HG03135 (cell line): ENCODE results near the gene PCDHB5.
"Not testable (repeated sequence)": the region's sequence is repeated elsewhere in the genome, so short reads cannot be mapped to it uniquely, and the experiment has no call there.

Experiments
- ATAC-seq: cut with Tn5 transposase; IDR thresholded peaks from one replicate; pipeline ENCODE4 v1.9.1; 2021; ENCODE audit warnings: mild to moderate bottlenecking, moderate library complexity; ENCODE audit not compliant: unreplicated experiment

PCDHB5 gene

GRCh38 chr5:141135030-141135717 is at the start of gene PCDHB5:
TSS of gene PCDHB5 (plus strand) at chr5:141135206. CDS start at chr5:141135435, 229 bp downstream.
- ATAC-seq = no peak

DNA sequence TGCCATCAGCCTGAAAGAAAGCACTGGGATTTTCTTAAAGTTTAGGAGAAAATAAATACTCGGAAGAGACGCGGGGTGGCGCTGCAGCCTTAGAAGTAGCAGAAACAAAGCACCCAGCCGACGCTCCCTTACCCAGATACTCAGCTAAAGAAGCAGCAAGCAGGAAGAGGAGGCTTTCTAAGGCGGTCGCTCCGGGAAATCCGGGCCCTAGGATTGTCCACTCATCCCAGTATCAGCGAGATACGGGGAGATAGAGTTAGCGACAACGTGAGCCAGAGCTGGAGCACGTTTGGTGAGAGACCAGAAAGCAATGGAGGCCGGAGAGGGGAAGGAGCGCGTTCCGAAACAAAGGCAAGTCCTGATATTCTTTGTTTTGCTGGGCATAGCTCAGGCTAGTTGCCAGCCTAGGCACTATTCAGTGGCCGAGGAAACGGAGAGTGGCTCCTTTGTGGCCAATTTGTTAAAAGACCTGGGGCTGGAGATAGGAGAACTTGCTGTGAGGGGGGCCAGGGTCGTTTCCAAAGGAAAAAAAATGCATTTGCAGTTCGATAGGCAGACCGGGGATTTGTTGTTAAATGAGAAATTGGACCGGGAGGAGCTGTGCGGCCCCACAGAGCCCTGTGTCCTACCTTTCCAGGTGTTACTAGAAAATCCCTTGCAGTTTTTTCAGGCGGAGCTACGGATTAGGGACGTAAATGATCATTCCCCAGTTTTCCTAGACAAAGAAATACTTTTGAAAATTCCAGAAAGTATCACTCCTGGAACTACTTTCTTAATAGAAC is 40.3 kb upstream of the PCDHB5 start, which contains the start of gene PCDHB2:
Gene PCDHB2 (plus strand): TSS at position 135 of the 782 bp plus-strand sequence. CDS start 176 bp downstream, at position 311.
- ATAC-seq = no peak

DNA sequence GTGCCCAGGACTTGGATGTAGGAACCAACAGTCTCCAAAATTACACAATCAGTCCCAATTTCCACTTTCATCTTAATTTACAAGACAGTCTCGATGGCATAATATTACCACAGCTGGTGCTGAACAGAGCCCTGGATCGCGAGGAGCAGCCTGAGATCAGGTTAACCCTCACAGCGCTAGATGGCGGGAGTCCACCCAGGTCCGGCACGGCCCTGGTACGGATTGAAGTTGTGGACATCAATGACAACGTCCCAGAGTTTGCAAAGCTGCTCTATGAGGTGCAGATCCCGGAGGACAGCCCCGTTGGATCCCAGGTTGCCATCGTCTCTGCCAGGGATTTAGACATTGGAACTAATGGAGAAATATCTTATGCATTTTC is 39.8 kb upstream of the PCDHB5 start:
- no peak for ATAC-seq

DNA sequence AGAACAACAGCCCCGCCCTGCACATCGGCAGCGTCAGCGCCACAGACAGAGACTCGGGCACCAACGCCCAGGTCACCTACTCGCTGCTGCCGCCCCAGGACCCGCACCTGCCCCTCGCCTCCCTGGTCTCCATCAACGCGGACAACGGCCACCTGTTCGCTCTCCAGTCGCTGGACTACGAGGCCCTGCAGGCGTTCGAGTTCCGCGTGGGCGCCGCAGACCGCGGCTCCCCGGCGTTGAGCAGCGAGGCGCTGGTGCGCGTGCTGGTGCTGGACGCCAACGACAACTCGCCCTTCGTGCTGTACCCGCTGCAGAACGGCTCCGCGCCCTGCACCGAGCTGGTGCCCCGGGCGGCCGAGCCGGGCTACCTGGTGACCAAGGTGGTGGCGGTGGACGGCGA is 38.8 kb upstream of the PCDHB5 start:
- ATAC-seq = not testable (repeated sequence)

DNA sequence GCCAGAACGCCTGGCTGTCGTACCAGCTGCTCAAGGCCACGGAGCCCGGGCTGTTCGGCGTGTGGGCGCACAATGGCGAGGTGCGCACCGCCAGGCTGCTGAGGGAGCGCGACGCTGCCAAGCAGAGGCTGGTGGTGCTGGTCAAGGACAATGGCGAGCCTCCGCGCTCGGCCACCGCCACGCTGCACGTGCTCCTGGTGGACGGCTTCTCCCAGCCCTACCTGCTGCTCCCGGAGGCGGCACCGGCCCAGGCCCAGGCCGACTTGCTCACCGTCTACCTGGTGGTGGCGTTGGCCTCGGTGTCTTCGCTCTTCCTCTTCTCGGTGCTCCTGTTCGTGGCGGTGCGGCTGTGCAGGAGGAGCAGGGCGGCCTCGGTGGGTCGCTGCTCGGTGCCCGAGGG is 38.4 kb upstream of the PCDHB5 start:
- ATAC-seq = not testable (repeated sequence)

GRCh38 chr5:141100243-141100805 is 34.7 kb upstream of the PCDHB5 start, which contains the start of gene PCDHB3:
TSS of gene PCDHB3 (plus strand) at chr5:141100473. CDS start at chr5:141100650, 177 bp downstream.
- ATAC-seq = no peak

GRCh38 chr5:141101059-141101458 is 33.9 kb upstream of the PCDHB5 start:
- no peak for ATAC-seq

GRCh38 chr5:141102070-141102469 is 32.9 kb upstream of the PCDHB5 start:
- not testable (repeated sequence) for ATAC-seq

GRCh38 chr5:141102471-141102870 is 32.5 kb upstream of the PCDHB5 start:
- not testable (repeated sequence) for ATAC-seq

GRCh38 chr5:141105350-141105749 is 29.7 kb upstream of the PCDHB5 start:
- no peak for ATAC-seq

GRCh38 chr5:141119250-141119649 is 15.8 kb upstream of the PCDHB5 start:
- no peak for ATAC-seq

- no peak for ATAC-seq
Observed at GRCh38 chr5:141121563-141121962, 13.4 kb upstream of the PCDHB5 start, which contains the start of gene PCDHB4. TSS of gene PCDHB4 (plus strand) at chr5:141121818. CDS start at chr5:141121999, 181 bp downstream.

DNA sequence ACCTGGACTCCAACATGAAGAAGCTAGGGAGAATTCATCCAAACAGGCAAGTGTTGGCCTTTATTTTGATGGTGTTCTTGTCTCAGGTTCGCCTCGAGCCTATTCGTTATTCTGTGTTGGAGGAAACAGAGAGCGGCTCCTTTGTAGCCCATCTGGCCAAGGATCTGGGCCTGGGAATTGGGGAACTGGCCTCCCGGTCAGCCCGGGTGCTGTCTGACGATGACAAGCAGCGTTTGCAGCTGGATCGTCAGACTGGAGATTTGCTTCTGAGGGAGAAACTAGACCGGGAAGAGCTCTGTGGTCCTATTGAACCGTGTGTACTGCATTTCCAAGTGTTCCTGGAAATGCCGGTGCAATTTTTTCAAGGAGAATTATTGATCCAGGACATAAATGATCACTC is 13.0 kb upstream of the PCDHB5 start:
- ATAC-seq = no peak

GRCh38 chr5:141123396-141124135 is 11.4 kb upstream of the PCDHB5 start:
- not testable (repeated sequence) for ATAC-seq

- ATAC-seq = no peak
Observed at GRCh38 chr5:141127305-141127704, 7.7 kb upstream of the PCDHB5 start.

GRCh38 chr5:141135718-141136266 is 786 bp downstream of the PCDHB5 start:
- ATAC-seq = no peak

DNA sequence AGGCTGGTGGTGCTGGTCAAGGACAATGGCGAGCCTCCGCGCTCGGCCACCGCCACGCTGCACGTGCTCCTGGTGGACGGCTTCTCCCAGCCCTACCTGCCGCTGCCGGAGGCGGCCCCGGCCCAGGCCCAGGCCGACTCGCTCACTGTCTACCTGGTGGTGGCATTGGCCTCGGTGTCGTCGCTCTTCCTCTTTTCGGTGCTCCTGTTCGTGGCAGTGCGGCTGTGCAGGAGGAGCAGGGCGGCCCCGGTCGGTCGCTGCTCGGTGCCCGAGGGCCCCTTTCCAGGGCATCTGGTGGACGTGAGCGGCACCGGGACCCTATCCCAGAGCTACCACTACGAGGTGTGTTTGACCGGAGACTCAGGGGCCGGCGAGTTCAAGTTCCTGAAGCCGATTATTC is 2.3 kb downstream of the PCDHB5 start:
- not testable (repeated sequence) for ATAC-seq

DNA sequence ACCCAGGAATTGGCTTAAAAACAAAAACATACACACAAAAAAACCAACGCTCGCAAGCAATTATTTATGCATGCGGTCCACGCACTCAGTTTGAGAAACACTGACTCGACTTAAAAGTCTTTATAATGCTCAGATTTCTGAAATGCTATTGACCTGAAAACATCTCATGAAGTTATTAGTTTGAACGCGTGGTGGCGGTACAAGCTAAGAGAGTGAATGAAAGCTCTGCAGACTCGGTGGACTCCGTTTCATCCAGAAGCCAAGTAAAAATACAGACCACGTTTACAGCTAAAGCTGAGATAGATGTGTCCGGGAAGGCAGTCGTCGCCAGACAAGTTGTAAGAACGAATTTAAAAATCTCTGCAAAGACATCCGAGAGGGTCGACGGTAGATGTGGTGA is 14.8 kb downstream of the PCDHB5 start, which contains the start of gene PCDHB6:
Gene PCDHB6 (plus strand): TSS at position 246 of the 400 bp plus-strand sequence. CDS start 201 bp downstream, outside the sequence.
- no peak for ATAC-seq

GRCh38 chr5:141150224-141150992 is 15.4 kb downstream of the PCDHB5 start:
- ATAC-seq = no peak

- no peak for ATAC-seq
Observed at GRCh38 chr5:141150993-141151325, 16.0 kb downstream of the PCDHB5 start.
